Measurements from ENCODE around the gene ACKR3.

The ACKR3 gene

GRCh38 chr2:236631856-236632291 lies 62.2 kb downstream of the ACKR3 start:
- no peak for DNase-seq

All from effector CD8-positive, alpha-beta T cell (primary cell).